Activated T-cell treated with anti-CD3 and anti-CD28 coated beads, Interleukin-2, amount 50 U/mL, for 1 hour (primary cell): ENCODE data around the gene PPP2R3C.
A peak's percentile ranks its signal among the peaks of the same experiment; 100 is the strongest.
"Not testable (repeated sequence)": the region's sequence is repeated elsewhere in the genome, so short reads cannot be mapped to it uniquely, and the experiment has no call there.

Experiments used
- DNase-seq: peaks from one replicate; pipeline ENCODE4 v3.0.0-alpha.2; 2020

Gene PPP2R3C

DNA sequence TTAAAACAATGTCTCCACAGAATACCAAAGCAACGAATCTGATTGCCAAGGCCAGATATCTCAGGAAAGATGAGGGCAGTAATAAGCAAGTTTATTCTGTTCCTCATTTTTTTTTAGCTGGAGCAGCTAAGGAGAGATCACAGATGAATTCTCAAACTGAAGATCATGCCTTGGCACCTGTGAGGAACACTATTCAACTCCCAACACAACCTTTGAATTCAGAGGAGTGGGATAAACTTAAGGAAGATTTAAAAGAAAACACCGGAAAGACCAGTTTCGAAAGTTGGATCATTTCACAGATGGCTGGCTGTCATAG lies 1.6 kb upstream of the PPP2R3C start:
- no peak for DNase-seq

GRCh38 chr14:35122696-35123387 lies 1.1 kb upstream of the PPP2R3C start:
- no peak for DNase-seq

GRCh38 chr14:35121026-35121886 lies 534 bp downstream of the PPP2R3C start:
- DNase-seq = peak; percentile 32

DNA sequence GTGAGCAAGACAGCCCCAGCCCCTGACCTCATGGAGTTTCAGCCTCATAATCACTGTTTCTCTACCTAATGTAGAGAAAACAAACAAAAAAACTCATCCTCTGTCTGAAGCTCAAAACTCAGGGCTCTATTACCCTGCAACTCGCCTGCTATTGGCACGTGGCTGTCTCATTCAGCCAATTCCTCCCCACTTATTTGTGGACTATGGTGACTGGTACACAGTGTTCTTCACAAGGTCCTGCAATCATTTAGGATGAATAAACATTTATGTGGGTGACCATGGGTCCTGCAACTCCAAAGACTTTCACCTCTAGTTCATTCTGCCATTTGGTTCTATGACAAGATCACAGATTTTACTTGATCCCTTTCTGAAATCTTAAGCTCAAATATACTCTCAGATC lies 4.7 kb downstream of the PPP2R3C start:
- DNase-seq = no peak

- no peak for DNase-seq
Measured at GRCh38 chr14:35116242-35116641, 5.5 kb downstream of the PPP2R3C start.

GRCh38 chr14:35114036-35114435 lies 7.8 kb downstream of the PPP2R3C start:
- no peak for DNase-seq

GRCh38 chr14:35113308-35113950 lies 8.4 kb downstream of the PPP2R3C start:
- DNase-seq = no peak

GRCh38 chr14:35112641-35113040 lies 9.1 kb downstream of the PPP2R3C start:
- no peak for DNase-seq

- DNase-seq = no peak
Measured at GRCh38 chr14:35107866-35108265, 13.9 kb downstream of the PPP2R3C start.

DNA sequence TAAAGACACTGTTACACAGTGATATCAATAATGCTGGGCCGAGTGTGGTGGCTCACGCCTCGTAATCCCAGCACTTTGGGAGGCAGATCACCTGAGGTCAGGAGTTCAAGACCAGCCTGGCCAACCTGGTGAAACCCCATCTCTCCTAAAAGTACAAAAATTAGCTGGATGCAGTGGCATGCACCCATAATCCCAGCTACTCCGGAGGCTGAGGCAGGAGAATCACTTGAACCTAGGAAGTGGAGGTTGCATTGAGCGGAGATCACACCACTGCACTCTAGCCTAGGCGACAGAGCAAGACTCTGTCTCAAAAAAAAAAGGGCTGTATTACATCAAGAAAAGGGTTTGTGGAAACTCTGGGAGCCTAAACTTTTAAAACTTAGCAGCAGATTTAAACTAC lies 27.1 kb downstream of the PPP2R3C start:
- not testable (repeated sequence) for DNase-seq

GRCh38 chr14:35088514-35088913 lies 33.3 kb downstream of the PPP2R3C start:
- DNase-seq = no peak

DNA sequence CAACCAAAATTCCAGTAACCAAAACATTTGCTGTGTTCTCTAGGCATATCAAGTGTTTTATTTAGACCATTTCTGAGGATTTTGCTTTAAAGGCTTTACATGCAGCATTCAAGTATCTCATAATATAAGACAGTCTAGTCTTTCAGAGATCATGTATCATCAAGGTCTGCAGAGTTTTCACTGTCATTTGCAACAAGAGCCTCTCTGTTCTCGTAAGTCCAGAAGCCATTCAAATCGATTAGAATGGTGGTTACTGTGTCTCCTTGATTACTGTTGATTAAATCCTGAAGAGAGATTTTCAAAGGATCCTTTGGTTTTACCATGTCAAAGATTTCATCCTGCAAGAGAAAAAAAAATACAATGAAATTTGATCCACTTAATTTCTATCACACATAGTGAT lies 36.3 kb downstream of the PPP2R3C start:
- no peak for DNase-seq

- no peak for DNase-seq
Measured at GRCh38 chr14:35083530-35084150, 38.1 kb downstream of the PPP2R3C start.

GRCh38 chr14:35079742-35080141 lies 42.0 kb downstream of the PPP2R3C start:
- DNase-seq = no peak

DNA sequence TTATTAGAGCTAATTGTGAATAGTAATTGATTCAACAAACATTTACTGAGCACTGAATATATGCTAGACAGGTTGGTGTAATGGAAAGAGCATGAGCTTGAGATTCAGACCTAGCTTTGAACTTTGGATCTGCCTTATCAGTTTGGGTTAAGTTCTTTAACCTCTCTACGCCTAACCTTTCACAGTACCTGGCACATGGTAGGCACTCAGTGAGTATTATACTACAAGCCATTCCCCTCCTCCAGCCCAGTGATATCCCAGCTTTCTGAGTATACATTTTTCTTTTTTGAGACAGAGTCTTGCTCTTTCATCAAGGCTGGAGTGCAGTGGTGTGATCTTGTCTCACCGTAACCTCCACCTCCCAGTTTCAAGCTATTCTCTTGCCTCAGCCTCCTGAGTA lies 43.7 kb downstream of the PPP2R3C start:
- no peak for DNase-seq

DNA sequence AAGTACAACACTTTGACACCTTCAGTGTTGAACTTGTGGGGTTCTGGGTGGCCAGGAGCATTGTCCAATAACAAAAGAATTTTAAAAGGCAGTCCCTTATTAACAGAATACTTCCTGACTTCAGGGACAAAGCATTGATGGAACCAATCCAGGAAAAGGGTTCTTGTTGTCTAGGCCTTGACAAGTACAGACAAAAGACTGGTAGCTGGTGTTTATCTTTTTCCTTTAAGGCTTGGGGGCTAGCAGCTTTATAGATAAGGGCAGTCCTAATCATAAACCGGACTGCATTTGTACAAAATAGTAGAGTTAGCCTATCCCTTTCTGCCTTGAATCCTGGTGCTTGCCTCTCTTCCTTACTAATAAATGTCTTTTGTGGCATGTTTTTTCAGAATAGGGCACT lies 48.3 kb downstream of the PPP2R3C start:
- no peak for DNase-seq

- no peak for DNase-seq
Measured at GRCh38 chr14:35072226-35072625, 49.6 kb downstream of the PPP2R3C start.

GRCh38 chr14:35068238-35069012 lies 53.4 kb downstream of the PPP2R3C start:
- DNase-seq = no peak

GRCh38 chr14:35065731-35066130 lies 56.1 kb downstream of the PPP2R3C start:
- not testable (repeated sequence) for DNase-seq

GRCh38 chr14:35061113-35061791 lies 60.5 kb downstream of the PPP2R3C start:
- not testable (repeated sequence) for DNase-seq

- no peak for DNase-seq
Measured at GRCh38 chr14:35052637-35053036, 69.2 kb downstream of the PPP2R3C start.

GRCh38 chr14:35051796-35052195 lies 70.0 kb downstream of the PPP2R3C start:
- no peak for DNase-seq
